Ishikawa (cell line): ENCODE data around the gene SRPX.

ENCODE experiments used
- CEBPB ChIP-seq: IDR thresholded peaks from 2 replicates; pipeline ENCODE4 v1.6.1; 2012
- CREB1 ChIP-seq: IDR thresholded peaks from 2 replicates; pipeline ENCODE4 v1.6.1; 2012; ENCODE audit warnings: low read depth
- EGR1 ChIP-seq: IDR thresholded peaks from 2 replicates; pipeline ENCODE4 v1.6.1; 2012
- EP300 ChIP-seq: IDR thresholded peaks from 2 replicates; pipeline ENCODE4 v1.6.1; 2012; ENCODE audit warnings: borderline replicate concordance
- FOXM1 ChIP-seq: IDR thresholded peaks from 2 replicates; pipeline ENCODE4 v1.6.1; 2012; ENCODE audit warnings: low read depth, borderline replicate concordance
- MAX ChIP-seq: IDR thresholded peaks from 2 replicates; pipeline ENCODE4 v1.6.1; 2012
- NFIC ChIP-seq: IDR thresholded peaks from 2 replicates; pipeline ENCODE4 v1.6.1; 2012
- RAD21 ChIP-seq: IDR thresholded peaks from 2 replicates; pipeline ENCODE4 v1.6.1; 2012; ENCODE audit warnings: low read depth
- REST ChIP-seq: IDR thresholded peaks from 2 replicates; pipeline ENCODE4 v1.6.1; 2012; ENCODE audit warnings: low read depth, mild to moderate bottlenecking
- TAF1 ChIP-seq: IDR thresholded peaks from 2 replicates; pipeline ENCODE4 v1.6.1; 2012; ENCODE audit warnings: low read depth, mild to moderate bottlenecking
- TCF12 ChIP-seq: IDR thresholded peaks from 2 replicates; pipeline ENCODE4 v1.6.1; 2012; ENCODE audit warnings: low read depth
- TEAD4 ChIP-seq: IDR thresholded peaks from 2 replicates; pipeline ENCODE4 v1.6.1; 2012
- USF1 ChIP-seq: IDR thresholded peaks from 2 replicates; pipeline ENCODE4 v1.6.1; 2012
- YY1 ChIP-seq: IDR thresholded peaks from 2 replicates; pipeline ENCODE4 v1.6.1; 2012; ENCODE audit warnings: low read depth
- ZBTB7A ChIP-seq: IDR thresholded peaks from 2 replicates; pipeline ENCODE4 v1.6.1; 2012; ENCODE audit warnings: low read depth

Gene SRPX

GRCh38 chrX:38249965-38250364 is 29.3 kb upstream of the SRPX start:
- no peak for TF ChIP-seq USF1
- no peak for TF ChIP-seq CEBPB

- no peak for TF ChIP-seq EGR1
- TF ChIP-seq ZBTB7A, result no peak
- TF ChIP-seq RAD21, result no peak
- TF ChIP-seq TEAD4, result no peak
- TF ChIP-seq CREB1, result no peak
- TF ChIP-seq REST, result no peak
- no peak for TF ChIP-seq EP300
- TF ChIP-seq FOXM1, result no peak
- TF ChIP-seq TAF1, result no peak
- TF ChIP-seq YY1, result no peak
- TF ChIP-seq NFIC, result no peak
- TF ChIP-seq MAX, result no peak
- no peak for TF ChIP-seq USF1
- no peak for TF ChIP-seq CEBPB
- TF ChIP-seq TCF12, result no peak
Observed at GRCh38 chrX:38247051-38247450, 26.4 kb upstream of the SRPX start.

- TF ChIP-seq TCF12 (no peak), TAF1 (no peak), TEAD4 (no peak), RAD21 (no peak), REST (no peak), FOXM1 (no peak), EP300 (no peak), MAX (no peak), USF1 (no peak), NFIC (no peak), EGR1 (no peak), CREB1 (no peak), CEBPB (no peak), ZBTB7A (no peak), YY1 (no peak)
Observed at GRCh38 chrX:38240541-38240940, 19.9 kb upstream of the SRPX start.

- TF ChIP-seq MAX (no peak), YY1 (no peak), CEBPB (no peak), TAF1 (no peak), USF1 (no peak), REST (no peak), TCF12 (no peak), CREB1 (no peak), FOXM1 (no peak), EP300 (no peak), ZBTB7A (no peak), TEAD4 (no peak)
Observed at GRCh38 chrX:38236901-38237615, 16.4 kb upstream of the SRPX start.
